HG03571 (cell line): ENCODE measurements around the gene ABCB4.

Experiments
- ATAC-seq: cut with Tn5 transposase; IDR thresholded peaks from one replicate; pipeline ENCODE4 v1.9.1; 2021; ENCODE audit not compliant: unreplicated experiment

ABCB4 gene

GRCh38 chr7:87359366-87359765, 116.1 kb downstream of the ABCB4 start:
- no peak for ATAC-seq

- no peak for ATAC-seq
Observed at GRCh38 chr7:87356448-87356847, 119.0 kb downstream of the ABCB4 start.

- no peak for ATAC-seq
Observed at GRCh38 chr7:87354749-87355148, 120.7 kb downstream of the ABCB4 start.
